GM23338 (cell line): Measurements from ENCODE around the gene UBE2G1. TPM values are rescaled to one million over a fixed set of nuclear protein-coding genes. Genes with fewer than 3 reads are reported as not detected.

Experiments
- ATAC-seq: fragments of 200-7000 bp; cut with Tn5 transposase; 3 replicates; pipeline ENCODE4 v1.9.1; 2020
- DNase-seq: peaks from one replicate; pipeline ENCODE4 v3.0.0-alpha.2; 2015; ENCODE audit warnings: low spot score
- H2AFZ ChIP-seq: fragments of 200-600 bp; sonication (generic); 2 replicates; pipeline ENCODE4 v1.8.0; 2016; ENCODE audit warnings: antibody characterized with exemption, mild to moderate bottlenecking, moderate library complexity
- H3F3A ChIP-seq: fragments of 200-600 bp; sonication (generic); replicated peaks from 2 replicates; pipeline ENCODE4 v1.8.0; 2017; ENCODE audit warnings: antibody characterized with exemption, mixed run types, low read depth
- H3K27ac ChIP-seq: fragments of 200-600 bp; sonication (generic); 2 replicates; pipeline ENCODE4 v1.6.1; 2016; ENCODE audit warnings: low read depth
- H3K27me3 ChIP-seq: fragments of 200-600 bp; sonication (generic); 2 replicates; pipeline ENCODE4 v1.8.0; 2016; ENCODE audit warnings: mild to moderate bottlenecking, mixed run types, moderate library complexity; ENCODE audit not compliant: insufficient read depth
- H3K36me3 ChIP-seq: fragments of 200-600 bp; sonication (generic); 2 replicates; pipeline ENCODE4 v1.8.0; 2016; ENCODE audit warnings: mild to moderate bottlenecking; ENCODE audit not compliant: insufficient read depth
- H3K4me1 ChIP-seq: fragments of 200-600 bp; sonication (generic); 2 replicates; pipeline ENCODE4 v1.8.0; 2016; ENCODE audit warnings: mild to moderate bottlenecking, moderate library complexity; ENCODE audit not compliant: insufficient read depth
- H3K4me2 ChIP-seq: fragments of 200-600 bp; sonication (generic); 2 replicates; pipeline ENCODE4 v1.7.1; 2017; ENCODE audit warnings: mixed run types
- H3K4me3 ChIP-seq: fragments of 200-600 bp; sonication (generic); 2 replicates; pipeline ENCODE4 v1.6.1; 2016; ENCODE audit warnings: mixed run types
- H3K79me2 ChIP-seq: fragments of 200-600 bp; sonication (generic); replicated peaks from 2 replicates; pipeline ENCODE4 v1.8.0; 2017; ENCODE audit warnings: mild to moderate bottlenecking; ENCODE audit not compliant: insufficient read depth
- H3K9me2 ChIP-seq: fragments of 200-600 bp; sonication (generic); 2 replicates; pipeline ENCODE4 v1.8.0; 2017; ENCODE audit not compliant: insufficient read depth
- H4K20me1 ChIP-seq: fragments of 200-600 bp; sonication (generic); replicated peaks from 2 replicates; pipeline ENCODE4 v1.8.0; 2017; ENCODE audit warnings: mild to moderate bottlenecking; ENCODE audit not compliant: insufficient read depth
- H3K27ac Mint-ChIP-seq: 2 replicates; pipeline ENCODE4 v1.8.0; 2020; ENCODE audit warnings: inconsistent platforms, mild to moderate bottlenecking, moderate library complexity, mixed read lengths
- H3K27me3 Mint-ChIP-seq: 3 replicates; pipeline ENCODE4 v1.8.0; 2022; ENCODE audit warnings: low read depth, mild to moderate bottlenecking, moderate library complexity, mixed read lengths, inconsistent platforms; ENCODE audit not compliant: insufficient read depth, poor library complexity
- H3K36me3 Mint-ChIP-seq: 3 replicates; pipeline ENCODE4 v1.8.0; 2021; ENCODE audit warnings: low read depth, mild to moderate bottlenecking, inconsistent platforms, moderate library complexity, mixed read lengths
- H3K4me1 Mint-ChIP-seq: 3 replicates; pipeline ENCODE4 v1.8.0; 2020; ENCODE audit warnings: mild to moderate bottlenecking, inconsistent platforms, mixed read lengths
- H3K4me3 Mint-ChIP-seq: 3 replicates; pipeline ENCODE4 v1.8.0; 2021; ENCODE audit warnings: moderate library complexity, mild to moderate bottlenecking, inconsistent platforms, mixed read lengths
- H3K9me3 Mint-ChIP-seq: 3 replicates; pipeline ENCODE4 v1.8.0; 2020; ENCODE audit warnings: moderate library complexity, mild to moderate bottlenecking, inconsistent platforms, mixed read lengths
- CREB1 ChIP-seq: fragments of 250-450 bp; sonication (Bioruptor Pico); IDR thresholded peaks from 2 replicates; pipeline ENCODE4 v1.5.0; 2020; ENCODE audit warnings: low read depth, mild to moderate bottlenecking, moderate library complexity
- CTCF ChIP-seq, 2 experiments: fragments of 200-600 bp in 1 of 2; sonication (generic) in 1 of 2; conservative IDR thresholded peaks; 2 replicates each; pipeline versions ENCODE4 v1.5.1 to v1.6.1; 2016 to 2017; ENCODE audit warnings: antibody characterized with exemption in 2 of 2, low read depth in 2 of 2, mild to moderate bottlenecking in 2 of 2, moderate library complexity in 1 of 2
- ETS1 ChIP-seq: IDR thresholded peaks from 2 replicates; pipeline ENCODE4 v1.6.1; 2016; ENCODE audit warnings: antibody characterized with exemption
- EZH2 ChIP-seq: fragments of 200-600 bp; sonication (generic); IDR thresholded peaks from one replicate; pipeline ENCODE4 v1.8.0; 2017; ENCODE audit warnings: antibody characterized with exemption, mild to moderate bottlenecking, low read depth; ENCODE audit not compliant: unreplicated experiment
- EZH2phosphoT487 ChIP-seq: fragments of 200-600 bp; sonication (generic); IDR thresholded peaks from one replicate; pipeline ENCODE4 v1.8.1; 2018; ENCODE audit warnings: antibody characterized with exemption; ENCODE audit not compliant: unreplicated experiment
- JUNB ChIP-seq: IDR thresholded peaks from one replicate; pipeline ENCODE4 v1.6.1; 2016; ENCODE audit warnings: antibody characterized with exemption; ENCODE audit not compliant: unreplicated experiment
- NANOG ChIP-seq: IDR thresholded peaks from 2 replicates; pipeline ENCODE4 v1.6.1; 2016; ENCODE audit warnings: antibody characterized with exemption, borderline replicate concordance
- POLR2AphosphoS5 ChIP-seq: IDR thresholded peaks from 2 replicates; pipeline ENCODE4 v1.6.1; 2016; ENCODE audit warnings: antibody characterized with exemption, low read depth
- STAT1 ChIP-seq: IDR thresholded peaks from one replicate; pipeline ENCODE4 v1.6.1; 2016; ENCODE audit warnings: antibody characterized with exemption; ENCODE audit not compliant: unreplicated experiment
- ZNF114 ChIP-seq: fragments of 250-450 bp; sonication (Bioruptor Pico); IDR thresholded peaks from 2 replicates; pipeline ENCODE4 v1.5.0; 2020; ENCODE audit warnings: mild to moderate bottlenecking, moderate library complexity
- ZNF331 ChIP-seq: fragments of 250-450 bp; sonication (Bioruptor Pico); IDR thresholded peaks from 2 replicates; pipeline ENCODE4 v1.5.0; 2020; ENCODE audit warnings: low read depth, mild to moderate bottlenecking, moderate library complexity
- ZNF462 ChIP-seq: fragments of 250-450 bp; sonication (Bioruptor Pico); IDR thresholded peaks from 2 replicates; pipeline ENCODE4 v1.5.0; 2020; ENCODE audit warnings: mild to moderate bottlenecking, moderate library complexity
- polyA plus RNA-seq: library from polyadenylated mRNA; unstranded; fragments of >200 nt; fragmentation: Nextera tagmentation; extraction: Ambion mirVana; gene quantifications from 2 replicates; pipeline ENCODE4 v1.2.1, GENCODE V29; 2016
- total RNA-seq: library from RNA; depleted of rRNA; stranded (reverse); fragments of >200 nt; shearing (Covaris generic); gene quantifications from 2 replicates; pipeline ENCODE4 v1.2.3, GENCODE V29; 2014

Gene UBE2G1
- total and polyA plus RNA-seq, 2 experiments from 2014 or later = 71.9 to 145 TPM

- TF ChIP-seq ZNF462 (CRISPR knock-in tag) (no peak), NANOG (no peak), JUNB (no peak), EZH2 (no peak), CTCF (conservative IDR thresholded peaks at IDR 0.05; ENCODE audit: low read depth in 2 of 2) (no peak), ZNF114 (CRISPR knock-in tag) (no peak), ZNF331 (no peak), POLR2AphosphoS5 (no peak)
Measured at GRCh38 chr17:4221163-4221562, 145.3 kb downstream of the UBE2G1 start (continued).

- H3K4me3 ChIP-seq = no peak overlapping the region
- peak overlapping the region; percentile 64 for H3K27ac ChIP-seq
- H3K27ac Mint-ChIP-seq = 0 out of 2 replicates have a peak overlapping the region, but pooled peaks have one; percentile 65
- H3K4me2 ChIP-seq = no peak overlapping the region
- ATAC-seq (no peak), DNase-seq (no peak)
- no peaks in the 10 kb centered on the region for H3K27me3 ChIP-seq
- no peaks in the 10 kb centered on the region for H3K9me3 Mint-ChIP-seq
- H3K4me1 ChIP-seq = no peaks in the 10 kb centered on the region
- H3K9me2 ChIP-seq = no peaks in the 10 kb centered on the region
- peaks cover 4% of the 10 kb centered on the region for H3K27me3 Mint-ChIP-seq
- H3K4me3 Mint-ChIP-seq = no peak overlapping the region
- H2AFZ ChIP-seq = no peak overlapping the region
- no peaks in the 10 kb centered on the region; the same call in 1 of the 2 replicates for H3F3A ChIP-seq
- peaks cover 29% of the 10 kb centered on the region; the same call in 2 of the 3 replicates for H3K36me3 Mint-ChIP-seq
- H3K79me2 ChIP-seq = peaks cover 10% of the 10 kb centered on the region; the same call in 1 of the 2 replicates
- H3K4me1 Mint-ChIP-seq = peaks cover under 1% of the 10 kb centered on the region; the same call in 1 of the 3 replicates
- TF ChIP-seq NANOG (no peak), EZH2phosphoT487 (no peak), STAT1 (no peak), JUNB (no peak), ETS1 (no peak), CREB1 (CRISPR knock-in tag) (no peak)
- no peaks in the 10 kb centered on the region for H4K20me1 ChIP-seq
- H3K36me3 ChIP-seq = no peaks in the 10 kb centered on the region
Measured at GRCh38 chr17:4220655-4221054, 145.8 kb downstream of the UBE2G1 start.
